NB4 (cell line): ENCODE data around the gene TINCR.

Experiments
- POLR2A ChIP-seq: IDR thresholded peaks from 2 replicates; pipeline ENCODE4 v1.6.1; 2011; ENCODE audit warnings: mild to moderate bottlenecking; ENCODE audit not compliant: insufficient read length; ENCODE audit errors: extremely low read depth
- TF ChIP-seq, protein P1 (sequence below): IDR thresholded peaks from one replicate; pipeline ENCODE4 v1.5.1; 2012; ENCODE audit warnings: low read depth, low read length
- TF ChIP-seq, protein P2 (sequence below): IDR thresholded peaks from 2 replicates; pipeline ENCODE4 v1.6.1; 2011; ENCODE audit warnings: low read depth, low read length

DNA sequence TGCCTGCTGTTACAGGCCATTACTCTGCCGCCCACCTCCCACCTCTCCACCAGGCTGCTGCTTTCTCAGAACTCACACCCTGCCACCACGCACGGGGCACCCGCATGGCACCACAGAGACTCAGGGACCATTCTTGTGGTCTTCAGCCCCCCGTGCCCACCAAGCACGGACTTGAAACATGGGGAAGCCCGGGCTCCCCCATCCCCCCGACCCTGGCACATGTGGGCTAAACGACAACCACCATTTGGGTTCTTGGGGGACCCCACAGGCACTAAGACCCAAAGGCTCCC, 23.1 kb upstream of the TINCR start:
- TF ChIP-seq, protein P1, sequence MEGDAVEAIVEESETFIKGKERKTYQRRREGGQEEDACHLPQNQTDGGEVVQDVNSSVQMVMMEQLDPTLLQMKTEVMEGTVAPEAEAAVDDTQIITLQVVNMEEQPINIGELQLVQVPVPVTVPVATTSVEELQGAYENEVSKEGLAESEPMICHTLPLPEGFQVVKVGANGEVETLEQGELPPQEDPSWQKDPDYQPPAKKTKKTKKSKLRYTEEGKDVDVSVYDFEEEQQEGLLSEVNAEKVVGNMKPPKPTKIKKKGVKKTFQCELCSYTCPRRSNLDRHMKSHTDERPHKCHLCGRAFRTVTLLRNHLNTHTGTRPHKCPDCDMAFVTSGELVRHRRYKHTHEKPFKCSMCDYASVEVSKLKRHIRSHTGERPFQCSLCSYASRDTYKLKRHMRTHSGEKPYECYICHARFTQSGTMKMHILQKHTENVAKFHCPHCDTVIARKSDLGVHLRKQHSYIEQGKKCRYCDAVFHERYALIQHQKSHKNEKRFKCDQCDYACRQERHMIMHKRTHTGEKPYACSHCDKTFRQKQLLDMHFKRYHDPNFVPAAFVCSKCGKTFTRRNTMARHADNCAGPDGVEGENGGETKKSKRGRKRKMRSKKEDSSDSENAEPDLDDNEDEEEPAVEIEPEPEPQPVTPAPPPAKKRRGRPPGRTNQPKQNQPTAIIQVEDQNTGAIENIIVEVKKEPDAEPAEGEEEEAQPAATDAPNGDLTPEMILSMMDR = no peak
- TF ChIP-seq, protein P2, sequence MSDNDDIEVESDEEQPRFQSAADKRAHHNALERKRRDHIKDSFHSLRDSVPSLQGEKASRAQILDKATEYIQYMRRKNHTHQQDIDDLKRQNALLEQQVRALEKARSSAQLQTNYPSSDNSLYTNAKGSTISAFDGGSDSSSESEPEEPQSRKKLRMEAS = no peak
- TF ChIP-seq POLR2A = no peak
